Measurements from ENCODE around the gene ST14. TPM values are rescaled to one million over a fixed set of nuclear protein-coding genes. Genes with fewer than 3 reads are reported as not detected.

Gene ST14
- total RNA-seq, 3 donors from 2014 or later, result 260 to 622 (median 508) TPM

DNA sequence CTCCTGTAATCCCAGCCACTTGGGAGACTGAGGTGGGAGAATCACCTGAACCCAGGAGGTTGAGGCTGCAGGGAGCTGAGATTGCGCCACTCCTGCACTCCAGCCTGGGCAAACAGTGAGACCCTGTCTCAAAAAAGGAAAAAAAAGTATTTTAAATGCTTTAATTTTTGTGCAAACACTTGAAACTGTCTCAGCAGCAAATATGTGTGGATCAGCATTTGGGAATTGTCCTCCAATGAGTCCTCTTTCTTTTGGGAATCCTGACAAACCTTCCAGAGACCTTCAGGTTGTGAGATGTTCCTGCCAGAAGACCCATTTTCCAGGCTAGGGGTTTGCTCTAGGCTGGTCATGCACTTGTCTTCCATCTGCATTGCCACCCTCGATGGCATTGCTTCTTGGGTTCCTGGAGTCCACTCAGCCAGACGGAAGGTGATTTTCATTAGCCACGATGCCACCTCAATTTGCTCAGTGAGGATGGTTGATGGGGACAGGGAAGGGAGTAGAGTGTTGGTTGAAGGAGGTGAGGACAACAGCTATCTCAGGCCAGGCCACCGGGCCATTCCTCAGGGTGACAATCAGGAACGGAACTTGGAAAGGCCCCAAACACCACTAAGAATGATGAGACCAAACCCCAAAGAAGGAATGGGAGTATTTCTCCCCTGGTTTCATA lies 55.4 kb downstream of the ST14 start:
- no peak for ATAC-seq
- DNase-seq, result peak in 1 of 3 donors; percentile 14
- TF ChIP-seq CTCF (IDR thresholded peaks at IDR 0.05), result no peak
- no peaks in the 10 kb centered on the region for H3K9me3 ChIP-seq
- H3K36me3 ChIP-seq (ENCODE audit: low read depth), result peaks cover under 1% of the 10 kb centered on the region
- no peaks in the 10 kb centered on the region for H3K4me1 ChIP-seq (ENCODE audit: low read depth)
- intact Hi-C loops (cut with DNase I, micrococcal nuclease), result loop anchor here (10.0 kb wide), 1 partner anchor 650 kb away; no protein-coding TSS in a partner anchor
- H3K4me3 ChIP-seq, result no peak overlapping the region

GRCh38 chr11:130215531-130216220 lies 56.1 kb downstream of the ST14 start:
- H3K9me3 ChIP-seq, result no peaks in the 10 kb centered on the region
- intact Hi-C loops (cut with DNase I, micrococcal nuclease), result loop anchor here (10.0 kb wide), 1 partner anchor 649 kb away; no protein-coding TSS in a partner anchor
- no peak for ATAC-seq
- H3K4me1 ChIP-seq (ENCODE audit: low read depth), result no peaks in the 10 kb centered on the region
- DNase-seq, result peak in 1 of 3 donors; percentile 30
- TF ChIP-seq CTCF (IDR thresholded peaks at IDR 0.05), result no peak
- no peaks in the 10 kb centered on the region for H3K36me3 ChIP-seq (ENCODE audit: low read depth)
- H3K4me3 ChIP-seq, result no peak overlapping the region

GRCh38 chr11:130216221-130216550 lies 56.6 kb downstream of the ST14 start:
- DNase-seq (no peak), ATAC-seq (no peak)
- Histone ChIP-seq H3K36me3 (ENCODE audit: low read depth) (no peaks in the 10 kb centered on the region), H3K4me1 (ENCODE audit: low read depth) (no peaks in the 10 kb centered on the region), H3K9me3 (no peaks in the 10 kb centered on the region), H3K4me3 (no peak overlapping the region)
- no peak for TF ChIP-seq CTCF (IDR thresholded peaks at IDR 0.05)
- intact Hi-C loops (cut with DNase I, micrococcal nuclease), result loop anchor here (10.0 kb wide), 1 partner anchor 649 kb away; no protein-coding TSS in a partner anchor

DNA sequence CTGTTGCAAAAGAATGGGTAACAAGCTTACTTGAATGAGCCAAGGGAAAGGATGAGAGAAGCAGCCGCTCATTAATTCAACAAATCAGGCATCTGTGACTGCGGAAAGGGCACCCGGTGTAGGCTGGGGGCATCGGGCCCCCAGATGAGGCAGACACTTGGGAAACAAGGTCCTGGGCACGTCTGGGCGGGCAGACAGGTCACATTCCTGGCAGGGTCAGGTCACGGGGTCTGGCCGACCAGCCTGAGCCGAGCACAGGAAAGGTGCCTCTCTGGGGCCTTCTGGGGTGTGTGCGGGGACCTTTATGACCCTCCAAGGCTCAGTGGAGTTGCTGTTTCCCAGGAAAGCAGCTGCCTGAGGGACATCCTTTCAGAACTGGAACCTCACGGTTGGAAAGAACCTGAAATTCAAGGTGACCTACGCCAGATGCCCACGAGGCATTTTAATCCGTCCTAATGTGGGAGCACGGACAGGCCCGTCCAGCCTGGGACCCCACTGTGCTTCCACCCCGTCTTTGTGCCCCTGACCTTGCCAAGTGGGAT lies 57.1 kb downstream of the ST14 start:
- intact Hi-C loops (cut with DNase I, micrococcal nuclease), result loop anchor here (10.0 kb wide), 1 partner anchor 648 kb away; no protein-coding TSS in a partner anchor
- H3K4me3 ChIP-seq, result no peak overlapping the region
- no peaks in the 10 kb centered on the region for H3K4me1 ChIP-seq (ENCODE audit: low read depth)
- peak in 1 of 3 donors; percentile 34 for DNase-seq
- H3K36me3 ChIP-seq (ENCODE audit: low read depth), result no peaks in the 10 kb centered on the region
- no peak for TF ChIP-seq CTCF (IDR thresholded peaks at IDR 0.05)
- no peak for ATAC-seq
- H3K9me3 ChIP-seq, result no peaks in the 10 kb centered on the region

- no peaks in the 10 kb centered on the region for H3K36me3 ChIP-seq (ENCODE audit: low read depth)
- DNase-seq, result peak in 1 of 3 donors; percentile 21
- peak; percentile 3 for ATAC-seq
- no peaks in the 10 kb centered on the region for H3K9me3 ChIP-seq
- no peak for TF ChIP-seq CTCF (IDR thresholded peaks at IDR 0.05)
- intact Hi-C loops (cut with DNase I, micrococcal nuclease), result loop anchor here (10.0 kb wide), 1 partner anchor 647 kb away; no protein-coding TSS in a partner anchor
- no peaks in the 10 kb centered on the region for H3K4me1 ChIP-seq (ENCODE audit: low read depth)
- no peak overlapping the region for H3K4me3 ChIP-seq
These were observed 57.8 kb downstream of the ST14 start for GRCh38 chr11:130217133-130218031.
